Mammary epithelial cell (primary cell): ENCODE data around the gene CYP4F22.

Experiments used
- EZH2 ChIP-seq: IDR thresholded peaks from 2 replicates; pipeline ENCODE4 v1.6.1; 2012; ENCODE audit warnings: low read length, inconsistent platforms, borderline replicate concordance
- TF ChIP-seq, protein P1 (sequence below), 2 donors: IDR thresholded peaks in 1 of 2; conservative IDR thresholded peaks in 1 of 2; 2 replicates each; pipeline ENCODE4 v1.5.1; 2011 to 2012; ENCODE audit warnings: inconsistent platforms in 2 of 2, low read length in 2 of 2, mild to moderate bottlenecking in 2 of 2, control low read depth in 1 of 2, low read depth in 1 of 2; ENCODE audit not compliant: insufficient read depth in 1 of 2; ENCODE audit errors: extremely low read depth in 1 of 2

- TF ChIP-seq EZH2 = no peak
- TF ChIP-seq, protein P1, sequence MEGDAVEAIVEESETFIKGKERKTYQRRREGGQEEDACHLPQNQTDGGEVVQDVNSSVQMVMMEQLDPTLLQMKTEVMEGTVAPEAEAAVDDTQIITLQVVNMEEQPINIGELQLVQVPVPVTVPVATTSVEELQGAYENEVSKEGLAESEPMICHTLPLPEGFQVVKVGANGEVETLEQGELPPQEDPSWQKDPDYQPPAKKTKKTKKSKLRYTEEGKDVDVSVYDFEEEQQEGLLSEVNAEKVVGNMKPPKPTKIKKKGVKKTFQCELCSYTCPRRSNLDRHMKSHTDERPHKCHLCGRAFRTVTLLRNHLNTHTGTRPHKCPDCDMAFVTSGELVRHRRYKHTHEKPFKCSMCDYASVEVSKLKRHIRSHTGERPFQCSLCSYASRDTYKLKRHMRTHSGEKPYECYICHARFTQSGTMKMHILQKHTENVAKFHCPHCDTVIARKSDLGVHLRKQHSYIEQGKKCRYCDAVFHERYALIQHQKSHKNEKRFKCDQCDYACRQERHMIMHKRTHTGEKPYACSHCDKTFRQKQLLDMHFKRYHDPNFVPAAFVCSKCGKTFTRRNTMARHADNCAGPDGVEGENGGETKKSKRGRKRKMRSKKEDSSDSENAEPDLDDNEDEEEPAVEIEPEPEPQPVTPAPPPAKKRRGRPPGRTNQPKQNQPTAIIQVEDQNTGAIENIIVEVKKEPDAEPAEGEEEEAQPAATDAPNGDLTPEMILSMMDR (conservative IDR thresholded peaks at IDR 0.05 in 1 of 2, IDR thresholded peaks at IDR 0.05 in 1 of 2; ENCODE audit: extremely low read depth in 1 of 2, insufficient read depth in 1 of 2, low read depth in 1 of 2, low read length in 2 of 2) = no peak
These were observed 40.3 kb downstream of the CYP4F22 start for GRCh38 chr19:15548648-15549047.
